ENCODE results near the gene TIMP2. TPM values are rescaled to one million over a fixed set of nuclear protein-coding genes. Genes with fewer than 3 reads are reported as not detected.

Gene TIMP2
- total and polyA plus RNA-seq, 2 of the 4 experiments (the other 2 are of a cell fraction): 43.9 to 416 TPM

GRCh38 chr17:78905116-78905515, 20.1 kb downstream of the TIMP2 start:
- Histone ChIP-seq H2BK120ac (ENCODE audit: low read depth, low read length) (no peak overlapping the region), H2AFZ (replicated peaks; ENCODE audit: low read length, poor library complexity) (no peak overlapping the region), H4K91ac (ENCODE audit: insufficient read depth, low read depth, low read length) (no peak overlapping the region), H2AK9ac (replicated peaks; ENCODE audit: low read depth, low read length, poor library complexity) (no peak overlapping the region), H3K36me3 (ENCODE audit: control insufficient read depth, insufficient read depth, low read length) (peaks cover 33% of the 10 kb centered on the region), H3K23ac (ENCODE audit: low read depth, low read length) (no peak overlapping the region), H3K56ac (ENCODE audit: extremely low read depth, insufficient read depth, low read length) (no peak overlapping the region), H4K5ac (ENCODE audit: low read depth, low read length) (no peak overlapping the region), H3K79me1 (ENCODE audit: low read depth in 1 of 2, low read length in 2 of 2) (peaks cover 33 to 92% of the 10 kb centered on the region in 2 experiments), H3K27ac (ENCODE audit: insufficient read depth, low read length) (no peak overlapping the region), H3K18ac (ENCODE audit: low read depth, low read length) (no peak overlapping the region), H2BK5ac (ENCODE audit: low read depth, low read length, poor library complexity, severe bottlenecking) (no peak overlapping the region), H3K4me2 (ENCODE audit: low read depth, low read length) (no peak overlapping the region), H3K9me1 (ENCODE audit: insufficient read depth, low read length) (peaks cover 49% of the 10 kb centered on the region), H4K20me1 (ENCODE audit: insufficient read depth, low read length) (peaks cover 97% of the 10 kb centered on the region), H3K4ac (ENCODE audit: low read depth, low read length) (no peak overlapping the region), H2BK20ac (ENCODE audit: low read depth, low read length) (no peak overlapping the region), H2BK15ac (ENCODE audit: low read depth, low read length) (no peak overlapping the region), H2AK5ac (ENCODE audit: low read depth, low read length) (no peak overlapping the region), H4K8ac (ENCODE audit: low read depth in 2 of 2, low read length in 2 of 2) (no peak overlapping the region), H3K27me3 (ENCODE audit: control insufficient read depth, insufficient read depth, low read length) (no peaks in the 10 kb centered on the region), H3K4me3 (ENCODE audit: insufficient read depth, low read depth, low read length) (no peak overlapping the region), H3K9me3 (ENCODE audit: control insufficient read depth, insufficient read depth, low read length) (no peaks in the 10 kb centered on the region), H3K9ac (ENCODE audit: low read depth, low read length) (no peak overlapping the region), H3K14ac (replicated peaks; ENCODE audit: low read depth, low read length) (0 out of 2 replicates have a peak overlapping the region, but pooled peaks have one; percentile 26), H3K4me1 (ENCODE audit: control insufficient read depth, insufficient read depth, low read length) (peaks cover 11% of the 10 kb centered on the region)
- ATAC-seq (ENCODE audit: low read depth): peak; percentile 38
- dilution Hi-C loops (cut with HindIII; ENCODE audit: low sequenced_read_pairs, unreplicated experiment): no loop called here
- DNase-seq: peak; percentile 64
- no TSS peak for BruUV-seq (replicated peaks)
- ChIA-PET POLR2A (ENCODE audit: unreplicated experiment) (no interaction called here), CTCF (interaction anchor here (0.6 kb wide), 1 partner anchor 11 kb away, joined by 4 read pairs; no protein-coding TSS in a partner anchor)
- TF ChIP-seq FOS (IDR thresholded peaks at IDR 0.05; ENCODE audit: low read depth, low read length) (no peak), RCOR1 (IDR thresholded peaks at IDR 0.05; ENCODE audit: insufficient replicate concordance, low read length) (no peak)
- in situ Hi-C loops (cut with MboI; ENCODE audit: low sequenced_read_pairs): no loop called here
- intact Hi-C loops (cut with micrococcal nuclease): no loop called here
- WGBS, 2 experiments (ENCODE audit: extremely low coverage in 2 of 2, insufficient read length in 1 of 2): 67% methylated on average over 1 of the region's 6 CpGs; no CpG with 5 or more reads in 1 of the 2 experiments
